Suprapubic skin (tissue), 4 donors: ENCODE results near the gene ZFAND3. TPM values are rescaled to one million over a fixed set of nuclear protein-coding genes. Genes with fewer than 3 reads are reported as not detected.

Experiments used
- DNase-seq, 2 donors: peaks; one replicate each; pipeline ENCODE4 v3.0.0-alpha.2; 2019; ENCODE audit warnings: low spot score in 2 of 2
- H3K27ac ChIP-seq: fragments of 200-600 bp; sonication (generic); one replicate; pipeline ENCODE4 v1.5.1; 2019
- H3K27me3 ChIP-seq: fragments of 200-600 bp; sonication (generic); one replicate; pipeline ENCODE4 v1.5.1; 2019
- H3K36me3 ChIP-seq: fragments of 200-600 bp; sonication (generic); one replicate; pipeline ENCODE4 v1.5.1; 2019
- H3K4me1 ChIP-seq: fragments of 200-600 bp; sonication (generic); one replicate; pipeline ENCODE4 v1.5.1; 2019
- H3K4me3 ChIP-seq: fragments of 200-600 bp; sonication (generic); one replicate; pipeline ENCODE4 v1.5.1; 2019; ENCODE audit warnings: mild to moderate bottlenecking
- H3K9me3 ChIP-seq: fragments of 200-600 bp; sonication (generic); one replicate; pipeline ENCODE4 v1.5.1; 2019
- CTCF ChIP-seq, 2 donors: fragments of 200-600 bp in 1 of 2; fragments of 450-650 bp in 1 of 2; sonication (generic) in 1 of 2; IDR thresholded peaks; one replicate each; pipeline ENCODE4 v1.5.1; 2016 to 2019; ENCODE audit warnings: antibody characterized with exemption in 2 of 2, mild to moderate bottlenecking in 1 of 2, moderate library complexity in 1 of 2
- EP300 ChIP-seq: sonication (generic); formaldehyde crosslinking; IDR thresholded peaks from one replicate; pipeline ENCODE4 v1.6.1; 2017; ENCODE audit warnings: antibody characterized with exemption
- POLR2A ChIP-seq, 2 donors: fragments of 450-650 bp; IDR thresholded peaks; one replicate each; pipeline ENCODE4 v1.6.1; 2017; ENCODE audit warnings: antibody characterized with exemption in 2 of 2, mild to moderate bottlenecking in 2 of 2, moderate library complexity in 2 of 2
- POLR2AphosphoS5 ChIP-seq, 3 donors: sonication (generic); formaldehyde crosslinking; IDR thresholded peaks; one replicate each; pipeline ENCODE4 v1.6.1; 2017; ENCODE audit warnings: antibody characterized with exemption in 3 of 3
- WGBS: methylation state at CpG from one replicate; pipeline ENCODE4 v1.1.5; 2018; 5-methylcytosine and 5-hydroxymethylcytosine counted together
- total RNA-seq, 4 donors: library from RNA; depleted of rRNA; stranded (reverse); fragments of >200 nt; gene quantifications; one replicate each; pipeline ENCODE4 v1.1.0, GENCODE V29; 2016

The ZFAND3 gene
- total RNA-seq, 4 donors from 2014 or later, result 31.1 to 41.0 (median 36.3) TPM

- H3K4me3 ChIP-seq, result no peak overlapping the region
- H3K9me3 ChIP-seq, result no peaks in the 10 kb centered on the region
- H3K36me3 ChIP-seq, result peaks cover 2% of the 10 kb centered on the region
- H3K27me3 ChIP-seq, result no peaks in the 10 kb centered on the region
- 91% methylated on average over 8 of the region's 8 CpGs for WGBS
- H3K27ac ChIP-seq, result no peak overlapping the region
- no peak for DNase-seq
- TF ChIP-seq POLR2A (IDR thresholded peaks at IDR 0.05) (no peak), CTCF (IDR thresholded peaks at IDR 0.05) (no peak), POLR2AphosphoS5 (IDR thresholded peaks at IDR 0.05) (no peak), EP300 (no peak)
- H3K4me1 ChIP-seq, result peaks cover 1% of the 10 kb centered on the region
Measured at GRCh38 chr6:38159596-38159995, 340.1 kb downstream of the ZFAND3 start.

GRCh38 chr6:38160831-38161230 is 341.3 kb downstream of the ZFAND3 start:
- H3K4me3 ChIP-seq, result no peak overlapping the region
- H3K36me3 ChIP-seq, result no peaks in the 10 kb centered on the region
- H3K4me1 ChIP-seq, result peaks cover 4% of the 10 kb centered on the region
- no peak overlapping the region for H3K27ac ChIP-seq
- WGBS, result 96% methylated on average over 25 of the region's 25 CpGs
- TF ChIP-seq CTCF (IDR thresholded peaks at IDR 0.05), result no peak
- TF ChIP-seq POLR2AphosphoS5 (IDR thresholded peaks at IDR 0.05), result no peak
- TF ChIP-seq EP300, result no peak
- no peaks in the 10 kb centered on the region for H3K27me3 ChIP-seq
- no peaks in the 10 kb centered on the region for H3K9me3 ChIP-seq
- DNase-seq, result no peak

- Histone ChIP-seq H3K4me3 (no peak overlapping the region), H3K27ac (no peak overlapping the region), H3K4me1 (peaks cover 4% of the 10 kb centered on the region), H3K27me3 (no peaks in the 10 kb centered on the region), H3K9me3 (no peaks in the 10 kb centered on the region), H3K36me3 (no peaks in the 10 kb centered on the region)
- WGBS, result 96% methylated on average over 15 of the region's 15 CpGs
- no peak for DNase-seq
- TF ChIP-seq EP300 (no peak), POLR2AphosphoS5 (IDR thresholded peaks at IDR 0.05) (no peak), POLR2A (IDR thresholded peaks at IDR 0.05) (no peak), CTCF (IDR thresholded peaks at IDR 0.05) (no peak)
Measured at GRCh38 chr6:38161331-38161730, 341.8 kb downstream of the ZFAND3 start.

GRCh38 chr6:38161754-38162492 is 342.4 kb downstream of the ZFAND3 start:
- Histone ChIP-seq H3K4me3 (no peak overlapping the region), H3K9me3 (no peaks in the 10 kb centered on the region), H3K4me1 (peaks cover 4% of the 10 kb centered on the region), H3K27ac (no peak overlapping the region), H3K36me3 (no peaks in the 10 kb centered on the region), H3K27me3 (no peaks in the 10 kb centered on the region)
- 90% methylated on average over 14 of the region's 15 CpGs for WGBS
- DNase-seq, result no peak
- TF ChIP-seq POLR2A (IDR thresholded peaks at IDR 0.05) (no peak), CTCF (IDR thresholded peaks at IDR 0.05) (no peak), POLR2AphosphoS5 (IDR thresholded peaks at IDR 0.05) (no peak), EP300 (no peak)

GRCh38 chr6:38162493-38163185 is 343.1 kb downstream of the ZFAND3 start:
- DNase-seq, result no peak
- Histone ChIP-seq H3K9me3 (no peaks in the 10 kb centered on the region), H3K4me1 (peaks cover 4% of the 10 kb centered on the region), H3K36me3 (no peaks in the 10 kb centered on the region), H3K4me3 (no peak overlapping the region), H3K27me3 (no peaks in the 10 kb centered on the region), H3K27ac (no peak overlapping the region)
- TF ChIP-seq POLR2AphosphoS5 (IDR thresholded peaks at IDR 0.05) (no peak), POLR2A (IDR thresholded peaks at IDR 0.05) (no peak), EP300 (no peak), CTCF (IDR thresholded peaks at IDR 0.05) (no peak)
- WGBS, result 92% methylated on average over 16 of the region's 17 CpGs
